Activated CD4-positive, CD25-positive, alpha-beta regulatory T cell treated with anti-CD3 and anti-CD28 coated beads, Interleukin-2, amount 50 U/mL, for 72 hours (primary cell): ENCODE measurements around the gene TMEM81.
A peak's percentile ranks its signal among the peaks of the same experiment; 100 is the strongest.

Experiments used
- DNase-seq: peaks from one replicate; pipeline ENCODE4 v3.0.0; 2021

Gene TMEM81, protein sequence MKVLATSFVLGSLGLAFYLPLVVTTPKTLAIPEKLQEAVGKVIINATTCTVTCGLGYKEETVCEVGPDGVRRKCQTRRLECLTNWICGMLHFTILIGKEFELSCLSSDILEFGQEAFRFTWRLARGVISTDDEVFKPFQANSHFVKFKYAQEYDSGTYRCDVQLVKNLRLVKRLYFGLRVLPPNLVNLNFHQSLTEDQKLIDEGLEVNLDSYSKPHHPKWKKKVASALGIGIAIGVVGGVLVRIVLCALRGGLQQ

GRCh38 chr1:205084360-205084759, at the start of gene TMEM81:
Gene TMEM81, minus strand, starts transcription at chr1:205084460. Its CDS starts 140 bp downstream, at chr1:205084320.
- no peak for DNase-seq

DNA sequence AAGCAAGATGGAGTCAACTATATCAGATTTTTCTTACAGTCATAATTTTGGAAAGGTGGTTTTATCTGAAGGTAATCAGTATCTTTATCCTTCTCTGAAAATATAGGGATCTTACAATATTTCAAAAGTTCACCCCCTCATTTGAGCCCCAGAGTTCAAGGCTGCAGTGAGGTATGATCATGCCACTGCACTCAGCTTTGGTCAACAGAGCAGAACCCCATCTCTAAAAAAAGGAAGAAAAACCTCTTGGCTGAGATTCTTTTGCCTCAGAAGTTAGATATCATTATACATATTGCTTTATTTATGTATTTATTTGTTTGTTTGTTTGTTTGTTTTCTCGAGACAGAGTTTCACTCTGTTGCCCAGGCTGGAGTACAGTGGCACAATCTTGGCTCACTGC, 49.0 kb upstream of the TMEM81 start:
- DNase-seq, result no peak

- no peak for DNase-seq
These were observed 45.3 kb upstream of the TMEM81 start for GRCh38 chr1:205129447-205130029.

DNA sequence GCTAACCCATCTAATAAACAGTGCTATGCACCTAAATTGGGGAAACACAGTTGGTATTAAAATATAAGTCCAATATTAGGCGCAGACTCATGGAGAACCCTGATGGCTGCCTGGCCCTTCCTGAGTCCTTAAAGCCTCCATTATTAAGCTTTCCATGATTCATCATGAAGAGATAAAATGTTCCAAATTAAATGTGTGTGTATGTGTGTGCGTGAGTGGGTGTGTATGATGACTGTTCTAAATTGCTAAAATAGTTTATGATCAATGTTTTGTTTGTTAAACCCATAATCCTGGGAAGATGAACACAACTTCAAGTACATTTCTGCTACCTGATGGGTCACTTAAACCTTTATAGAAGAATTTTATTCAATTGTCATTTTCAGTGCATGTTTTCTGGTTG, 43.8 kb upstream of the TMEM81 start:
- no peak for DNase-seq

- DNase-seq, result no peak
These were observed 43.4 kb upstream of the TMEM81 start for GRCh38 chr1:205127646-205128045.

GRCh38 chr1:205124726-205125125, 40.5 kb upstream of the TMEM81 start:
- no peak for DNase-seq

- DNase-seq, result no peak
These were observed 38.2 kb upstream of the TMEM81 start for GRCh38 chr1:205122489-205122882.

DNA sequence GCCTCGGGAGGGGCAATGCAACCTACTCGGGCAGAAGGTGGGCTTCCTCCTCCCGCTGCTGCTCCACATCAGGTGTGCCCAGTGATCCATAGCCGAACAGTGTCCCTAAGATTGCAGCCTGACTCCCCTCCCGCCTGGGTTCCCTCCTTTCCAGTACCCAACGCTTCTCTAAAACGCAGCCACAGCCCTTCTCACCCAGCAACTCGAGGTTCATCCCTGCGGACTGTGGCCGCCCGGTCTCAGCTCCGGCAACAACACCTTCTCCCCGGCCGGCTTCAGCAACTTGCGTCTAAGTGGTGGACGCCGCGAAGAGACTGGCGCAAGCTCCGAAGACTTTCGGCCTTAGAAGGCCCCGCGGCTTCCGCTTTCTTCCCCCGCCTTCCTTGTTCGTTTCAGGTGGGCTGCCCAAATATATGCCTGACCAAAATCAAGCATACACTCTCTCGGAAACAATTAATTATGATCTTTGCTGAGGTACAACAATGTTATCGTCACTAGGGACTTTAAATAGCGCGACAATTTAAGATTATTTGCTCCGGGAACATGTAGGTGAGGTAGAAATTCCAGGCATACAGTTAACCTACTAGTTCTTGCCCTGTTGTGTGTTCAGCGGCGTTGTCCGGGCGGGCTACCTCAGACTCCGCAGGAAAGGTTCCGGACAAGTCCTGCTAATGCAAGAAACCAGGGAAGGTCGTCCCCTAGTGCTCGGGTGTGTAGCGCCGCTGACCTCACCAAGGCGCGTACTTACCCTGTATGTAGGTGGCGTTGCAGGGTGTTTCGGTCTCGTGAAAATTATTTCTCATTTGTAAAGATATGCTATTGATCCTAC, 37.6 kb upstream of the TMEM81 start, which contains the start of gene RBBP5:
Gene RBBP5 (minus strand): TSS at position 319 of the 829 bp plus-strand sequence. CDS start 105 bp downstream, at position 214.
- peak; percentile 86 for DNase-seq

GRCh38 chr1:205118752-205119151, 34.5 kb upstream of the TMEM81 start:
- no peak for DNase-seq

- no peak for DNase-seq
These were observed 27.1 kb upstream of the TMEM81 start for GRCh38 chr1:205111354-205111753.

- no peak for DNase-seq
These were observed 25.5 kb upstream of the TMEM81 start for GRCh38 chr1:205109711-205110110.

- no peak for DNase-seq
These were observed 25.0 kb upstream of the TMEM81 start for GRCh38 chr1:205109269-205109668.

- DNase-seq, result no peak
These were observed 24.2 kb upstream of the TMEM81 start for GRCh38 chr1:205108464-205108863.

- DNase-seq, result no peak
These were observed 23.1 kb upstream of the TMEM81 start for GRCh38 chr1:205107327-205107726.

GRCh38 chr1:205102404-205102803, 18.1 kb upstream of the TMEM81 start:
- DNase-seq, result no peak

GRCh38 chr1:205098242-205098641, 14.0 kb upstream of the TMEM81 start:
- no peak for DNase-seq

DNA sequence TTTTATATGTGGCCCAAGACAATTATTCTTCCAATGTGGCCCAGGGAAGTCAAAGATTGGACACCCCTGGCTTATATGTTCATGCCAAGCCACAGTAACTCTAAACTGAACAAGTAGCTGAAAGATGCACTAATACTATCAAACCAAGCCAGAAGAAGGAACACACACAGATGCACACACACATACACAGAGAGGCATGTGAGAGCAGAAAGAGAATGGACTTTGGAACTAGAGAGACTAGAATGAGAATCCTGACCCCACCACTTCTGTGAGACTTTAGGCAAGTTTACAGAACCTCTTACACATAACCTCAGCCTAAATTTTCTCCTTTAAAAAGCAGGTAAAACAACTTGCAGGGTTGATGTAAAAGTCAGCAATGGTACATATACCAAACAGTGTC, 11.2 kb upstream of the TMEM81 start:
- no peak for DNase-seq

DNA sequence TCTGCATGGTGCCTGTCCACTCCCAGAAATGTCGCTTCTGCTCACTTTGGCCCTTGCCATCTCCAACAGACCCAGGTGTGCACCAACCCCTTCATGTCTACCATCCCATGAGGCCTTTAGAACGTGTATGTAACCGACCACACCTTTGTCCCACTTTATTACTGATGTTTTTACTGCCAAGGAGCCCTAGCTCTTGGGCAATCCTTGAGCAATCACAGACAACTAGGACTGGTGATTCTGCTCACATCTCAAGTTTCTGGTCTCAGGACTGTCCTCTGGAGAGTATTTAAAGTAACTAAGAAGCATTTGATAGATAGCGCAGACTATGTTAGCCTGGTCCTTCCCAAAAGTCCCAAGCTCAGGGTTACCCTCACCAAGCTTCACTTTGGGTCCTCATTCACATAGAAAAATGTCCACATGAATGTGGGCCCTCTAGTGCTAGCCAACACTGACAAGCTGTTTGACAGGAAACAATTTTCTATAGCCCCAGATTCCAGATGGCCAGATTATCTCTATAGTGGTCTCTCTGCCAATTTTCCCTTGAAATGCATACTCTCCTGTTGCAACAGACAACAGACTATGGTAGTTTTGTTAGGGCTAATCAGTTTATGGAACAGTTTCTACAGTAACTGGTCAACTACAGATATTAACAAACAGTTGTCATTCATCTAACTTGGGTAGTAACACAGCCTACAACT, 6.9 kb upstream of the TMEM81 start:
- DNase-seq, result no peak

DNA sequence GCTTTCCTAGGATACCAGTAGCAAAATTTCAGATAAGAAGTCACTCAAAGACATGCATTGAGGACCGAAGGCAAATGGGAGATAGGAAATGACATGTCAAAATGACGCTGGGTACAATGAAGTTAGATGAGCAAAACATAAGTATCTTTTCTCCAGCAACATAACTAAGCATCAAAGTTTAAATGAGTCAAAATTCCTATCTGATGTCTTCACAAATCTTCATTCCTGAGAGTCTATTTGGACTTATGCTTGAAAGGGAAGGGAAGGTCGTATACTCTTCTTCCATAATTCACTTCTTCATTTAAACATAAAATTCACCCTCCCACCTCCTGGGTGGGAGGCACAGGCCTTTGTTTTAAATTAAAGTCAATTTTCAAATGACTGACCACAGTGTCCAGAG, 4.1 kb upstream of the TMEM81 start:
- DNase-seq, result no peak

DNA sequence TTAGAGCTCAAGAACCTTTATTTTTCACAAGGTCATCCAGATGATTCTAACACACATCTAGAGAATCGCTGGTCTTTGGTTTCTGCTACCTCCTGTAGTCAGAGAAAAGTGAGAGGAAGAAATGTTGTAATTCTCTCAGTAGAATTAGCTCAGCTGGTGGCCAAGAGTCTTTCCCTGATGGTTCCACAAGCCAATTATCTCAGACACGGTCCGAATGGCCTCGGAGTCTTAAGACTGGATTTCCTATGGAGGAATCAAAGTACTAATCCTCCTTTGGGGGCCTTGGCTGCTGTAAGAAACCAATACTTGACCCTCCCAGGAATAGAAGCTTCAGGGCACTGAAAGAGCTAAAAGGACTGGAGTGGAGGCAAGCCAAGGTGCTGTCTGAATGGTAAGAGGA, 1.8 kb downstream of the TMEM81 start:
- no peak for DNase-seq

DNA sequence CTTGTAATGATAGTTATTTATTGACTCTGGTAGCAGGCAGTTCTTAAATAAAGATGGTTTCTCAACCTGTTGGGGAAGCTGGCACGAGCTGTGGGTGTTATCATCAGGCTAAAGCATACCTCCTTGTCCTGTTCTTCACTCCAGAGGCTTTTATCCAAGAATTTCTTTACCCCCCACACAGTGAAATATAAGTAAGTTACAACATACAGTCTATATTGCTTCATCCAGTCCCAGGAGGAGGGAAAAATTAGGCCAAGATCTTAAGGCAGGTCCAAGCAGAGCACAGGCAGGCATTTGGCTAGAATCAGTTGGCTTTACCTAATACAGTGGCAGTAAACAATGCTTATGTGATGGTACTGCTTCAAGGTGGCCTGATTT, 6.3 kb downstream of the TMEM81 start:
- no peak for DNase-seq

DNA sequence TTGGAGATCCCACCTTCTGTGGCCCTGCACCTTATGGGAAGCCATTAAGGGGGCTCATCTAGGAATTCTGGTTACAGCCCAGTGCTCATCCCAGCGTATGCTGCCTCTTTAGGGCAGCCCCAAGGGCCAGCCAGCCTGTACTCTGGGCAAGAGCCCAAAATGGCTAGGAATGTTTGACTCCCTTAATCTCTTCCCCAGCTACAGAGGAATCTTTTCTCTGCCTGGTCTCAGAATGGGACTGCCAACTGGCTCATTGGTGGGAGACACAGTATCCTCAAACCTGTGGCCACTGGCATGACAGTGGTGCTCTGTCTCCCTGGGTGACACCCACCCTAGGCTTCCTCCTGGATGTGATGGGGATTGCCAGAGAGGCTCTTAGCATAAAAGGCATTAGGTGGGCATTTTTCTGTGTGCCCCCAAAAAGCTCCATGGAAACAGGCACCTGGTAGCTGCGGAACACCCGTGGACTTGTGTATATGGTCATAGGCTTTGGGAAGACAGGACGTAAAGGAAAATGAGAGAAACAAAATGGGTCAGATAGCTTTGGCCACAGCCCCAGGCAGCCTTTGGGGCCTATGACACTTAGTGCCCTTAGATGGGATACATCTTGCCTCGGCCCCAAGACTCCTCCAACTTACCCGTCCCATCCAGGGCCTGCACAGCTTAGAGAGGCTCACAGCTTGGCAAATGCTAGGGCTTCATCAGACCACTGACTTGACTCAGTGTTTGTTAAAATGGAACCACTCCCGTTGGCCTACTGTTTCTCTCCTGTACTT, 6.9 kb downstream of the TMEM81 start:
- DNase-seq, result no peak
